ENCODE data around the gene DIPK1B.
"Not testable (repeated sequence)": the region's sequence is repeated elsewhere in the genome, so short reads cannot be mapped to it uniquely, and the experiment has no call there.

DIPK1B gene

DNA sequence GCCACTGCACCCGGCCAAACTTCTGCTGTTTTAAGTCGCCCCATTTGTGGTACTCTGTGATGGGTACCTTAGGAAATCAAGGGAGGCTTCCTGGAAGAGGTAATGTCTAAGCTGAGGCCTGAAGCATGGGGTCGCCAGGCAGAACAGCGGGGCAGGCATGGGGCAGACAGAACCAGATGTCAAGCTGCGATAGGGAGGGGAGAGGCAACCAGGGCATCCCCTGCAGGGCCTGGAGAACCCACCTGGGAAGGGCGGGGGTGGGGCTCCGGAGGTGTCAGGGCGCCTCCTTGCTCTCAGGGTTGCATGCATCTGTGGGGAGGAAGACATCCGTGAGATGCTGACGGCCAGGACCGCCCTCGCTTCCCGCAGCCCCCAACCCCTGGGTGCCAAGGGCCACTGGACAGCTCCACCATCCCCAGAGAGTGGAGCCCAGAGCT lies 49.2 kb downstream of the DIPK1B start:
- TF ChIP-seq, protein P1, sequence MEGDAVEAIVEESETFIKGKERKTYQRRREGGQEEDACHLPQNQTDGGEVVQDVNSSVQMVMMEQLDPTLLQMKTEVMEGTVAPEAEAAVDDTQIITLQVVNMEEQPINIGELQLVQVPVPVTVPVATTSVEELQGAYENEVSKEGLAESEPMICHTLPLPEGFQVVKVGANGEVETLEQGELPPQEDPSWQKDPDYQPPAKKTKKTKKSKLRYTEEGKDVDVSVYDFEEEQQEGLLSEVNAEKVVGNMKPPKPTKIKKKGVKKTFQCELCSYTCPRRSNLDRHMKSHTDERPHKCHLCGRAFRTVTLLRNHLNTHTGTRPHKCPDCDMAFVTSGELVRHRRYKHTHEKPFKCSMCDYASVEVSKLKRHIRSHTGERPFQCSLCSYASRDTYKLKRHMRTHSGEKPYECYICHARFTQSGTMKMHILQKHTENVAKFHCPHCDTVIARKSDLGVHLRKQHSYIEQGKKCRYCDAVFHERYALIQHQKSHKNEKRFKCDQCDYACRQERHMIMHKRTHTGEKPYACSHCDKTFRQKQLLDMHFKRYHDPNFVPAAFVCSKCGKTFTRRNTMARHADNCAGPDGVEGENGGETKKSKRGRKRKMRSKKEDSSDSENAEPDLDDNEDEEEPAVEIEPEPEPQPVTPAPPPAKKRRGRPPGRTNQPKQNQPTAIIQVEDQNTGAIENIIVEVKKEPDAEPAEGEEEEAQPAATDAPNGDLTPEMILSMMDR (IDR thresholded peaks at IDR 0.05; ENCODE audit: insufficient read depth, missing control alignments) = no peak
- FAIRE-seq = no peak
- DNase-seq (ENCODE audit: insufficient read length, low spot score) = no peak

- DNase-seq (ENCODE audit: insufficient read length, low spot score) = no peak
- TF ChIP-seq, protein P1 (IDR thresholded peaks at IDR 0.05; ENCODE audit: insufficient read depth, missing control alignments) = no peak
- no peak for FAIRE-seq
Observed at GRCh38 chr9:136762221-136762691, 49.9 kb downstream of the DIPK1B start.

- no peak for DNase-seq (ENCODE audit: insufficient read length, low spot score)
- TF ChIP-seq, protein P1 (IDR thresholded peaks at IDR 0.05; ENCODE audit: insufficient read depth, missing control alignments) = no peak
- FAIRE-seq = no peak
Observed at GRCh38 chr9:136762915-136763648, 50.7 kb downstream of the DIPK1B start.

DNA sequence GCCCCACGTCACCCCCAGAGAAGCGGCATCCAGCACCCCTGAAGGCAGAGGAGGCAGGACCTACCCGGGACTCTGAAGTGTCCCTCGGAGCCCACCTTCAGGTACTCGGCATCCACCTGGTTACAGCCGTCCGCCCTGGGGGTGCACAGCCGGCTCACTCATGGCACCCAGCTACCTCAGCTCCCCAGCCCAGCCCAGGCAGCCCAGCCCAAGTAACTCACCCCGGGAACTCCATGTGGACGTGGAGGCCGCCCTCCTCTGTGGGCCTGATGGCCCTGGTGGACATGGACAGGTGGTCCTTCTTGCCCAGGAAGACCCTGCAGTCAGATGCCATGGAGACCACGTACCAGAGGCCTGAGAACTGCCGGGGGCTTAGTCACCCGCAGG lies 51.3 kb downstream of the DIPK1B start:
- DNase-seq (ENCODE audit: insufficient read length, low spot score) (no peak), FAIRE-seq (no peak)
- TF ChIP-seq, protein P1 (IDR thresholded peaks at IDR 0.05; ENCODE audit: insufficient read depth, missing control alignments) = no peak

- FAIRE-seq (no peak), DNase-seq (ENCODE audit: insufficient read length, low spot score) (no peak)
- TF ChIP-seq, protein P1 (IDR thresholded peaks at IDR 0.05; ENCODE audit: insufficient read depth, missing control alignments) = no peak
Observed at GRCh38 chr9:136764301-136764891, 52.0 kb downstream of the DIPK1B start, which contains the start of gene LCN15. LCN15 (minus strand) TSS chr9:136764518; CDS start chr9:136764488, 30 bp downstream.

GRCh38 chr9:136765041-136765440 lies 52.7 kb downstream of the DIPK1B start:
- no peak for FAIRE-seq

GRCh38 chr9:136765745-136766409 lies 53.5 kb downstream of the DIPK1B start:
- FAIRE-seq; DNase-seq (ENCODE audit: insufficient read length, low spot score): not testable (repeated sequence)

More at GRCh38 chr9:136765041-136765440, 52.7 kb downstream of the DIPK1B start:
- DNase-seq (ENCODE audit: insufficient read length, low spot score) = no peak
- TF ChIP-seq, protein P1 (IDR thresholded peaks at IDR 0.05; ENCODE audit: insufficient read depth, missing control alignments) = no peak

DNA sequence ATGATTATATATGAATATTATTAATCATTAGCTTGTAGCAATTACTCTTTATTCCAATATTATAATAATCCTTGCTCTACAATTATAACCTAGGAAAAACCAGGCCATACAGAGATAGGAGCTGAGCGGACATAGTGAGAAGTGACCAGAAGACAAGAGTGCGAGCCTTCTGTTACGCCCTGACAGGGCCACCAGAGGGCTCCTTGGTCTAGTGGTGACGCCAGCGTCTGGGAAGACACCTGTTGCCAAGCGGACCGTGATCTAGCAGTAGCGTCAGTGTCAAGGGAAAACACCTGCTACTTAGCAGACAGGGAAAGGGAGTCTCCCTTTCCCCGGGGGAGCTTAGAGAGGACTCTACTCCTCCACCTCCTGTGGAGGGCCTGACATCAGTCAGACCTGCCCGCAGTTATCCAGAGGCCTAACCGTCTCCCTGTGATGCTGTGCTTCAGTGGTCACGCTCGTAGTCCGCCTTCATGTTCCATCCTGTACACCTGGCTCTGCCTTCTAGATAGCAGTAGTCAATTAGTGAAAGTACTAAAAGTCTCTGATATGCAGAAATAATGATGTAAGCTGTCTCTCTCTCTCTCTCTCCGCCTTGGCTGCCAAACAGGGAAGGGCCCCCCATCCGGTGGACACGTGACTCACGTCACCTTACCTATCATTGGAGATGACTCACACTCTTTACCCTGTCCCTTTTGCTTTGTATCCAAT lies 54.2 kb downstream of the DIPK1B start:
- FAIRE-seq = not testable (repeated sequence)

More for the DNA sequence above, 54.2 kb downstream of the DIPK1B start:
- DNase-seq (ENCODE audit: insufficient read length, low spot score) = not testable (repeated sequence)

Measured in D721Med (cell line).